Gastroesophageal sphincter (tissue), 3 donors: Measurements from ENCODE around the gene SDHC.

Experiments used
- CTCF ChIP-seq, 4 experiments: fragments of 200-600 bp in 2 of 4; fragments of 450-650 bp in 2 of 4; sonication (generic) in 1 of 4; IDR thresholded peaks; one replicate each; pipeline ENCODE4 v1.5.1; 2017 to 2019; ENCODE audit warnings: antibody characterized with exemption in 4 of 4, mild to moderate bottlenecking in 2 of 4, moderate library complexity in 2 of 4
- EP300 ChIP-seq: sonication (generic); formaldehyde crosslinking; IDR thresholded peaks from one replicate; pipeline ENCODE4 v1.6.1; 2017; ENCODE audit warnings: antibody characterized with exemption, mild to moderate bottlenecking
- POLR2A ChIP-seq, 2 donors: fragments of 450-650 bp; IDR thresholded peaks; one replicate each; pipeline ENCODE4 v1.6.1; 2017; ENCODE audit warnings: antibody characterized with exemption in 2 of 2, mild to moderate bottlenecking in 2 of 2, moderate library complexity in 1 of 2
- POLR2AphosphoS5 ChIP-seq: sonication (generic); formaldehyde crosslinking; IDR thresholded peaks from one replicate; pipeline ENCODE4 v1.6.1; 2017; ENCODE audit warnings: antibody characterized with exemption

GRCh38 chr1:161324020-161324419, 9.8 kb downstream of the SDHC start:
- TF ChIP-seq CTCF (IDR thresholded peaks at IDR 0.05) (no peak), POLR2AphosphoS5 (no peak), POLR2A (IDR thresholded peaks at IDR 0.05) (no peak), EP300 (no peak)
